T47D (cell line): ENCODE data around the gene TMEM108.

Experiments
- DNase-seq, 2 experiments: peaks; one replicate each; pipeline versions ENCODE4 v3.0.0 to v3.0.0-alpha.2; 2011 to 2012; ENCODE audit warnings: low read depth in 1 of 2, low spot score in 1 of 2
- JUND ChIP-seq: IDR thresholded peaks from 2 replicates; pipeline ENCODE4 v1.6.1; 2012; ENCODE audit warnings: low read depth
- in situ Hi-C: cut with HindIII; loops from 2 replicates; pipeline ENCODE4 v1.10.0; 2016; ENCODE audit warnings: low sequenced_read_pairs, low pct_unique_long_range_greater_than_20kb

Gene TMEM108

DNA sequence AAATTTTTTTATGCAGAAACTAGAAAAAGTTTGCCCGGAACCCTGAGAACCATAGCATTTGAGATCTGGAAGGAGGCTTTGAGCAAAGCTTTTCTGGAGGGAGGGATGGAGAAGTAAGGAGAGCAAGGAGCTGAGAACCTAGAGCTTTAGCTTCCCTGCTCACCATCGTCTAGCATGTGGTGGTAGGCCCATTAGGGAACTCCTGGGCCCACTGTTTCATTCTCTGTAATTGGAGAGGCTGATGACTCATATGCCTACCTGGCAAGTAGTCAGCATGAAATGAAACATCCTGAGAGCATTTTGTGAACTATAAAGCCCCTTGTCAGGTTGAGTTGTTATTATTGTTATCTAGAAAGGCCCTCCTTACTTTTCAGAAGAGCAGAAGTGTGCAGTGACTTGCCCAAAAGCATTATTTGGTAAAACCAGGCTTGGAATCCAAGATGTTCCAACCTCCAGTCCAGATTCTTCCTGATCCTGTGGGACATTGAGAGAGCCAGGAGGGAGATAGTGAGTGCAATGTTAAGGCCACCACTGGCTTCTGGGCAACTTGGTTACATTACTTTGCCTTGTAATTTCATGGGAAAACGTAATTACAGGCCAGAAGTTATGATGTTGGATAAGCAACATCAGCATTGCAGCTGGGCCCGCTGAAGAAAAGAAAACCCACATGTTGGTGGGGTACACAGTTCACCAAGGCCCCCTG is 257.2 kb downstream of the TMEM108 start:
- in situ Hi-C loops: no loop called here
- TF ChIP-seq JUND: no peak
- no peak for DNase-seq

DNA sequence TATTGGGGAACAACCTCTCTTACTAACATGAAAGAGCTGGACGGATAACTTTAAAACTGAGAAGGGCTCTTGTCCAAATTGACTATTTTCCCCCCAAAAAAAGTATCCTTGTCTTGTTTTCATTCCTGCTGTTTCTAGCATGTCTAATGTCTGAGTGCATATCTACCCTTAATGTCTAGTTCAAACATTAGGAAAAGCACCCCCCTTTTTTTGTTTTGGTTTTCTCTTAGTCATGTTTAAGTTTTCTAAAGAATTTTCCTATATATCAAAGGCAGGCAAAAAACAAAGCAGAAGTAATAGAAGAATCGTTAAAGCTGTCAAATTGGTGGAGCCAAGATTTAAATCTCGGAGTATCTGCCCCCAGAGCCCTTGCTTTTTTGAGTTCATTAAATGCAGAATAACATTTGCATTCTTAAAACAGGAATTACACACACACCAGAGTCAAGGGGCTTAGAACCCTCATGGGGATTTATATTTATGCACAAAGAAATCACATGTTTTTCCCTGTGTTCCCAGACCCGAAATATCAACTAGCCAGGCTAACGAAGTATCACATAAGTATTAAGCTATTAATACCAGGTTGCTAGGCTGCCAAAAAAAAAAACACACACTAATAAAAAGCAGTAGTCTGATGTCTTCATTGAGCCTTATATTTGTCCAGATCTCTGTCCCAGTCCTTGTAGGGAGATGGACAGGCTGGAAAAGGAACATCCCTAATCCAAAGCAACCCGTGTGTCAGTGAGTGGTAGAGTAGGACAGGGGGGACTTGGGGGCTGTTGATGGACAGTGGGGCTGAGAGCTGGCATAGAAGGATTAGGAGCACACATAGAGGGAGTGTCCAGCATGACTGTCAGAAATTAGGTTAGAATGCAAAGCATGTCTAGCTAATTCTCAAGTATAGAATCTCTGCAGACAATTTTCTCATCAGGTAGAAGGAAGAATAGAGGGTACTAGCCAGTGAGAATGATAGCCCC is 258.0 kb downstream of the TMEM108 start:
- TF ChIP-seq JUND: no peak
- DNase-seq: no peak
- in situ Hi-C loops: no loop called here

DNA sequence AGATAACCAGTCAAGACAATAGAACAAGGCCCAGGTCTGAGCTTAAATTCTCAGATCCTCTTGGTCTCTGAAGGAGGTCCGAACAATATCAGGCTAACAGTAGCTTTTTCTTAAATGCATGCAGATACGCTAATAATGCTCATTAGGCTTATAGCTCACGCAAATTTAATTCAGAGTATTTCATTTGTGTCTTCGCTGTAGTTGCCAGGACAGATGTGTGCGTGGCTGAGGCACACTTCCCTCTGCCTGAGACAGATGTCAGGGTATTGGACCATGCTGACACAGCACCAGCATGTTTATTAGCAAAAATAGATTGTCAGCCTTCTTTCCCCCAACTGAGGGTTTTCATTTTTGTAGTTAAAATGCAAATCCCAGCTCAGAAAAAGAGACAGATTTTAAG is 258.8 kb downstream of the TMEM108 start:
- no peak for TF ChIP-seq JUND
- no peak for DNase-seq
- in situ Hi-C loops: no loop called here

GRCh38 chr3:133300102-133300501 is 261.9 kb downstream of the TMEM108 start:
- TF ChIP-seq JUND: no peak
- in situ Hi-C loops: no loop called here
- DNase-seq: no peak

GRCh38 chr3:133301194-133301593 is 263.0 kb downstream of the TMEM108 start:
- no peak for TF ChIP-seq JUND
- no peak for DNase-seq
- in situ Hi-C loops: no loop called here

- in situ Hi-C loops: no loop called here
- no peak for DNase-seq
- no peak for TF ChIP-seq JUND
Measured at GRCh38 chr3:133301731-133302130, 263.5 kb downstream of the TMEM108 start.

DNA sequence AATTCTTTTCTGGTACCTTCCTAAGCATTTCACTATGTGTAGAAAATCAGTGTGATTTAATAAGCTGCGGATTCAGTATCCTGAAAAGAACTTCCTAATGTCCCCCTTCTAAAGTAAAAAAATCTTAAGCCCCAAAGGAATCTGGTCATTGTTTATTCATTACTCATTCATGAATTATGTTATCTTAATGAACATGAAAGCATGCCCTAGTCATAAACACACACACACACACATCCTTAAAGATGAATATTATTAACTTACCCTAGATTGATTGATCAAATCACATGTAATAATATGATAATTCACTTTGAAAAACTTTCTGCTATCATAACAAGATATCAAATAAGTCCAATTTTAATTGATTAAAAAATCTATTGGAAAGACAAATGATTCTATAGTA is 265.2 kb downstream of the TMEM108 start:
- no peak for TF ChIP-seq JUND
- no peak for DNase-seq
- in situ Hi-C loops: no loop called here

DNA sequence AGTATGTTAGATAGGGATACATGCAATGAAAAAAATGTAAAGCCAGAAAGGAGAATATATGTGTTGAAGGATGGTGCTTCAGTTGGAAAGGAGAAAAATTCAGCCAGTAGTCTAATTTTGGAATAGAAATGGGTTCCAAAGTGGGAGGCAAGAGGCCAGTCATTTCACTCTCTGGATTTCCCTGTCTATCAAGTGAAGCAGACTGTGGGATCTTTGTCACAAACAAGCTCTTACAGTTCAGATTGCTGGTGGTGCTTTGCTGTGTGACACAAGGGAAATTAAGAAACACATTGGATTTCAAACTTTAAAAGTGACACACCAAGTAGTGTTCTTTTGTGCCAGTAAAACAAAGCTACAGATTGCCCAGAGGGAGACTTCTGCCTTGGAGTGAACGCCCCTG is 279.7 kb downstream of the TMEM108 start:
- in situ Hi-C loops: no loop called here
- DNase-seq: no peak
- TF ChIP-seq JUND: no peak

- no peak for DNase-seq
- TF ChIP-seq JUND: no peak
- in situ Hi-C loops: no loop called here
Measured at GRCh38 chr3:133328373-133328772, 290.2 kb downstream of the TMEM108 start.

DNA sequence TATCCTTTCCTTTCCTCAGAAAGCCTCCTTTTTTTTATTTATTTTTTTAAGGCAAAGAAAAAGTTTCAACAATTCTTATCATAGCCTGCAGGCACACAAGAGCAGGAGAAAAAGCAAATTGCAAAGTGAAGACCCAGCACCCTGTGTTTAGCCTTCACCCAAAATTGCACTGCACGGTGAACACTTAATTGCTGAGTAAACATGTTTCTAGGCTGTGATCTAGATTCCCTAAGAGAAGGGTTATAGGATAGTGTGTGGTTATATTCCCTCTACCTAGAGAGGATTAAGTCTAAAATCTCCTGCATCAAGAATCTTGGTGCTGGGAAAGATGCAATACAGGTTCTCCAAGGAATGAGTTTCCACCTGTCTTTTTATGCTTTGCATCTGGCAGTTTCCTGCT is 291.4 kb downstream of the TMEM108 start:
- TF ChIP-seq JUND: no peak
- peak in 1 of 2 experiments; percentile 26 for DNase-seq
- in situ Hi-C loops: no loop called here

GRCh38 chr3:133330065-133330464 is 291.9 kb downstream of the TMEM108 start:
- no peak for TF ChIP-seq JUND
- peak in 1 of 2 experiments; percentile 9 for DNase-seq
- in situ Hi-C loops: no loop called here

DNA sequence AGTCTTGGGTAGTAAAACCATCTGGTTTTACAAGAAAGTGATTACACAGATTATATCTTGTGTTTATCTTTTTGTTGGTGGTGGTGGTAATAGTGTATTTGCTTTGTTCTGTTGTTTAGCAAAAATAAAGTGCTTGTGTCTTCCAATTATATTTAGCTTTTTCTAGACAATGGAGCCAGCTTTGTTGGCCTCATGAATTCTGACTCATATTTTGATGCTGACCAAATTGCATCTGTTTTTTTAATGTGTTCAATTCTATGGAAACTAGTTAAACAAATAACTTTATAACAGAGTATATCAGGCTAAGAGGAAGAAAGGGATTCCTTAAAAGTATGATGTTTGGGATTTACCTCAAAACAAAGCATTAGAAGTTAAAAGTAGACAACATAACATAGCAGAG is 292.3 kb downstream of the TMEM108 start:
- in situ Hi-C loops: no loop called here

GRCh38 chr3:133354721-133355120 is 316.5 kb downstream of the TMEM108 start:
- in situ Hi-C loops: no loop called here
- DNase-seq: no peak
- TF ChIP-seq JUND: no peak

More for the DNA sequence above, 292.3 kb downstream of the TMEM108 start:
- DNase-seq: no peak
- TF ChIP-seq JUND: no peak
